ENCODE data around the gene GDI1. TPM values are rescaled to one million over a fixed set of nuclear protein-coding genes. Genes with fewer than 3 reads are reported as not detected.

Gene GDI1
- total and polyA plus RNA-seq, 2 of the 4 experiments (the other 2 are of a cell fraction): 113 to 291 TPM

- Histone ChIP-seq H3K79me1 (ENCODE audit: low read depth in 1 of 2, low read length in 2 of 2) (peaks cover 4 to 24% of the 10 kb centered on the region in 2 experiments; a peak in 3 of 4 replicates), H3K27ac (ENCODE audit: insufficient read depth, low read length) (no peak overlapping the region), H4K5ac (ENCODE audit: low read depth, low read length) (no peak overlapping the region), H3K4me1 (ENCODE audit: control insufficient read depth, insufficient read depth, low read length) (0 out of 2 replicates have a peak, but pooled peaks cover 2% of the 10 kb centered on the region), H2BK5ac (ENCODE audit: low read depth, low read length, poor library complexity, severe bottlenecking) (no peak overlapping the region), H2BK20ac (ENCODE audit: low read depth, low read length) (no peak overlapping the region), H2BK15ac (ENCODE audit: low read depth, low read length) (no peak overlapping the region), H2AK9ac (replicated peaks; ENCODE audit: low read depth, low read length, poor library complexity) (peak overlapping the region; percentile 31), H2AK5ac (ENCODE audit: low read depth, low read length) (no peak overlapping the region), H3K27me3 (ENCODE audit: control insufficient read depth, insufficient read depth, low read length) (no peaks in the 10 kb centered on the region), H4K91ac (ENCODE audit: insufficient read depth, low read depth, low read length) (no peak overlapping the region), H3K4me3 (ENCODE audit: insufficient read depth, low read depth, low read length) (no peak overlapping the region), H3K18ac (ENCODE audit: low read depth, low read length) (no peak overlapping the region), H3K9ac (ENCODE audit: low read depth, low read length) (no peak overlapping the region), H3K36me3 (ENCODE audit: control insufficient read depth, insufficient read depth, low read length) (peaks cover 21% of the 10 kb centered on the region), H2AFZ (replicated peaks; ENCODE audit: low read length, poor library complexity) (no peak overlapping the region), H3K9me3 (ENCODE audit: control insufficient read depth, insufficient read depth, low read length) (no peaks in the 10 kb centered on the region), H4K20me1 (ENCODE audit: insufficient read depth, low read length) (peaks cover 44% of the 10 kb centered on the region), H3K4ac (ENCODE audit: low read depth, low read length) (no peak overlapping the region), H3K9me1 (ENCODE audit: insufficient read depth, low read length) (no peaks in the 10 kb centered on the region), H4K8ac (ENCODE audit: low read depth in 2 of 2, low read length in 2 of 2) (peak overlapping the region in 1 of 2 experiments; percentile 13; a peak in 2 of 4 replicates), H3K14ac (replicated peaks; ENCODE audit: low read depth, low read length) (no peak overlapping the region), H2BK120ac (ENCODE audit: low read depth, low read length) (no peak overlapping the region), H3K4me2 (ENCODE audit: low read depth, low read length) (no peak overlapping the region), H3K56ac (ENCODE audit: extremely low read depth, insufficient read depth, low read length) (no peak overlapping the region), H3K23ac (ENCODE audit: low read depth, low read length) (no peak overlapping the region)
- ChIA-PET CTCF (no interaction called here), POLR2A (ENCODE audit: unreplicated experiment) (interaction anchor here (0.6 kb wide), 1 partner anchor 145 kb away, joined by 7 read pairs; no protein-coding TSS in a partner anchor)
- TF ChIP-seq FOS (IDR thresholded peaks at IDR 0.05; ENCODE audit: low read depth, low read length) (no peak), MAZ (IDR thresholded peaks at IDR 0.05; ENCODE audit: borderline replicate concordance, low read depth, low read length) (peak; percentile 56; the same call in 1 of the 2 replicates), POLR2A (IDR thresholded peaks at IDR 0.05; ENCODE audit: low read depth, low read length) (peak; percentile 94)
- in situ Hi-C loops (cut with MboI; ENCODE audit: low sequenced_read_pairs) (no loop called here), dilution Hi-C loops (cut with HindIII; ENCODE audit: low sequenced_read_pairs, unreplicated experiment) (no loop called here), intact Hi-C loops (cut with micrococcal nuclease) (no loop called here)
- no TSS peak for BruUV-seq (replicated peaks)
- ATAC-seq (ENCODE audit: low read depth) (no peak), DNase-seq (peak; percentile 37)
- 27% methylated on average over 3 of the region's 6 CpGs; no CpG with 5 or more reads in 1 of the 2 experiments for WGBS, 2 experiments (ENCODE audit: extremely low coverage in 2 of 2, insufficient read length in 1 of 2)
Observed at GRCh38 chrX:154401045-154401799, 35.7 kb upstream of the GDI1 start.
